SK-N-SH (cell line): Measurements from ENCODE around the gene PIP4K2A. TPM values are rescaled to one million over a fixed set of nuclear protein-coding genes. Genes with fewer than 3 reads are reported as not detected.

Source experiments
- CTCF ChIA-PET: fragments of 300-600, 350-600 bp; formaldehyde crosslinking; extraction: SDS; loops from one replicate; lab custom pipeline; 2021; lab: Yijun Ruan, JAX
- POLR2A ChIA-PET: fragments of 350-600 bp; sonication (Branson Sonifier 250); formaldehyde crosslinking; extraction: SDS; loops from one replicate; lab custom pipeline; 2020; ENCODE audit warnings: antibody characterized with exemption, inconsistent platforms; lab: Yijun Ruan, JAX
- DNase-seq: peaks from one replicate; pipeline ENCODE4 v3.0.0; 2012
- H2AFZ ChIP-seq: fragments of 200-600 bp; sonication (generic); 2 replicates; pipeline ENCODE4 v1.8.1; 2016; ENCODE audit warnings: antibody characterized with exemption, mild to moderate bottlenecking, low read depth
- H3F3A ChIP-seq: fragments of 200-600 bp; sonication (generic); replicated peaks from 2 replicates; pipeline ENCODE3; 2016; ENCODE audit warnings: antibody characterized with exemption, mild to moderate bottlenecking; ENCODE audit not compliant: insufficient read depth
- H3K27ac ChIP-seq, 2 experiments: fragments of 200-500 bp in 1 of 2; fragments of 200-600 bp in 1 of 2; sonication (Bioruptor generic) in 1 of 2; sonication (generic), shearing (Covaris generic) in 1 of 2; 2 replicates each; pipeline versions ENCODE4 v1.5.1 to v1.6.1; 2014 to 2016; ENCODE audit warnings: low read depth in 2 of 2, inconsistent platforms in 1 of 2, low read length in 1 of 2, mild to moderate bottlenecking in 1 of 2, mixed read lengths in 1 of 2
- H3K27me3 ChIP-seq: fragments of 200-600 bp; sonication (generic), shearing (Covaris generic); 2 replicates; pipeline ENCODE4 v1.6.1; 2016; ENCODE audit warnings: mixed run types; ENCODE audit not compliant: insufficient read depth
- H3K36me3 ChIP-seq, 2 experiments: fragments of 200-500 bp in 1 of 2; fragments of 200-600 bp in 1 of 2; sonication (Bioruptor generic) in 1 of 2; sonication (generic) in 1 of 2; replicated peaks in 1 of 2; 2 replicates each; pipeline versions ENCODE3 to v1.5.1; 2014 to 2016; ENCODE audit warnings: low read length in 1 of 2, mild to moderate bottlenecking in 1 of 2; ENCODE audit not compliant: insufficient read depth in 2 of 2, control insufficient read depth in 1 of 2
- H3K4me1 ChIP-seq, 2 experiments: fragments of 200-500 bp in 1 of 2; fragments of 200-600 bp in 1 of 2; sonication (Bioruptor generic) in 1 of 2; sonication (generic), shearing (Covaris generic) in 1 of 2; 2 replicates each; pipeline versions ENCODE4 v1.5.1 to v1.6.1; 2014 to 2016; ENCODE audit warnings: low read depth in 1 of 2, low read length in 1 of 2, mixed run types in 1 of 2; ENCODE audit not compliant: insufficient read depth in 2 of 2, control insufficient read depth in 1 of 2
- H3K4me2 ChIP-seq: fragments of 200-600 bp; sonication (generic), shearing (Covaris generic); 2 replicates; pipeline ENCODE4 v1.6.1; 2017; ENCODE audit warnings: mixed run types
- H3K4me3 ChIP-seq, 2 experiments: fragments of 200-500 bp in 1 of 2; fragments of 200-600 bp in 1 of 2; sonication (Bioruptor generic) in 1 of 2; sonication (generic), shearing (Covaris generic) in 1 of 2; 2 replicates each; pipeline versions ENCODE4 v1.5.1 to v1.8.1; 2014 to 2016; ENCODE audit warnings: low read depth in 2 of 2, inconsistent platforms in 1 of 2, low read length in 1 of 2, mild to moderate bottlenecking in 1 of 2, mixed read lengths in 1 of 2, moderate library complexity in 1 of 2
- H3K79me2 ChIP-seq: fragments of 200-600 bp; sonication (generic); 2 replicates; pipeline ENCODE4 v1.8.1; 2017; ENCODE audit warnings: mild to moderate bottlenecking; ENCODE audit not compliant: insufficient read depth
- H3K9ac ChIP-seq: fragments of 200-600 bp; sonication (generic); 2 replicates; pipeline ENCODE4 v1.6.1; 2017; ENCODE audit warnings: mixed run types
- H3K9me2 ChIP-seq: fragments of 200-600 bp; sonication (generic); 2 replicates; pipeline ENCODE4 v1.6.1; 2017; ENCODE audit warnings: mixed run types
- H3K9me3 ChIP-seq: fragments of 200-600 bp; sonication (generic); 2 replicates; pipeline ENCODE4 v1.6.1; 2017; ENCODE audit warnings: mixed run types, mild to moderate bottlenecking, moderate library complexity
- H4K20me1 ChIP-seq: fragments of 200-600 bp; sonication (generic); 2 replicates; pipeline ENCODE4 v1.6.1; 2017; ENCODE audit warnings: mild to moderate bottlenecking, mixed run types; ENCODE audit not compliant: insufficient read depth
- ELF1 ChIP-seq: IDR thresholded peaks from 2 replicates; pipeline ENCODE4 v1.4.0; 2012
- EZH2phosphoT487 ChIP-seq: fragments of 200-600 bp; sonication (generic); IDR thresholded peaks from 2 replicates; pipeline ENCODE4 v1.6.1; 2017; ENCODE audit warnings: low read depth, mixed run types, mild to moderate bottlenecking, antibody characterized with exemption, moderate library complexity, borderline replicate concordance
- FOSL2 ChIP-seq: IDR thresholded peaks from 2 replicates; pipeline ENCODE4 v1.4.0; 2012; ENCODE audit warnings: low read depth, mild to moderate bottlenecking, moderate library complexity, borderline replicate concordance
- FOXM1 ChIP-seq: IDR thresholded peaks from 2 replicates; pipeline ENCODE4 v1.4.0; 2012; ENCODE audit warnings: low read depth, mild to moderate bottlenecking
- GABPA ChIP-seq: IDR thresholded peaks from 2 replicates; pipeline ENCODE4 v1.4.0; 2012; ENCODE audit warnings: low read depth, mild to moderate bottlenecking
- GATA2 ChIP-seq: sonication (generic); formaldehyde crosslinking; IDR thresholded peaks from 2 replicates; pipeline ENCODE4 v1.5.0; 2020; ENCODE audit warnings: mild to moderate bottlenecking, missing genetic modification reagents
- JUND ChIP-seq: IDR thresholded peaks from 2 replicates; pipeline ENCODE4 v1.4.0; 2012
- MXI1 ChIP-seq: IDR thresholded peaks from 2 replicates; pipeline ENCODE4 v1.6.1; 2012; ENCODE audit warnings: mild to moderate bottlenecking, low read depth, low read length, improper control_type of control experiment
- NFIC ChIP-seq: IDR thresholded peaks from 2 replicates; pipeline ENCODE4 v1.4.0; 2012; ENCODE audit warnings: borderline replicate concordance
- POLR2AphosphoS5 ChIP-seq: IDR thresholded peaks from 2 replicates; pipeline ENCODE4 v1.6.1; 2012; ENCODE audit warnings: low read depth, low read length
- RXRA ChIP-seq: IDR thresholded peaks from 2 replicates; pipeline ENCODE4 v1.4.0; 2012; ENCODE audit warnings: low read depth, mild to moderate bottlenecking, borderline replicate concordance
- SIN3A ChIP-seq: IDR thresholded peaks from 2 replicates; pipeline ENCODE4 v1.6.1; 2012; ENCODE audit warnings: low read depth, mild to moderate bottlenecking, low read length, moderate library complexity, borderline replicate concordance
- SMC3 ChIP-seq: IDR thresholded peaks from 2 replicates; pipeline ENCODE4 v1.6.1; 2012; ENCODE audit warnings: low read depth, low read length, improper control_type of control experiment
- TCF12 ChIP-seq: IDR thresholded peaks from 2 replicates; pipeline ENCODE4 v1.4.0; 2012
- WGBS: methylation state at CpG from one replicate; pipeline ENCODE4 v1.1.6; 2017; ENCODE audit warnings: low lambda C conversion rate; 5-methylcytosine and 5-hydroxymethylcytosine counted together
- polyA plus RNA-seq, 3 experiments: library from polyadenylated mRNA; depleted of rRNA; stranded (reverse); fragments of >200 nt; gene quantifications; 2 replicates each; pipeline ENCODE4 v1.2.3, GENCODE V29; 2012
- TF ChIP-seq, protein P1 (sequence below): fragments of 150-350 bp; IDR thresholded peaks from 2 replicates; pipeline ENCODE4 v1.6.1; 2016; ENCODE audit warnings: mild to moderate bottlenecking, low read depth, low read length
- TF ChIP-seq, protein P2 (sequence below): IDR thresholded peaks from 2 replicates; pipeline ENCODE4 v1.4.0; 2012; ENCODE audit warnings: low read depth
- TF ChIP-seq, protein P3 (sequence below): IDR thresholded peaks from 2 replicates; pipeline ENCODE4 v1.4.0; 2012; ENCODE audit warnings: low read depth, borderline replicate concordance
- TF ChIP-seq, protein P4 (sequence below): IDR thresholded peaks from 2 replicates; pipeline ENCODE4; 2012
- TF ChIP-seq, protein P5 (sequence below): IDR thresholded peaks from 2 replicates; pipeline ENCODE4 v1.4.0; 2012; ENCODE audit warnings: low read depth, borderline replicate concordance

Gene PIP4K2A
- polyA plus RNA-seq, 1 of the 3 experiments (the other 2 are of a cell fraction): 10.8 TPM

DNA sequence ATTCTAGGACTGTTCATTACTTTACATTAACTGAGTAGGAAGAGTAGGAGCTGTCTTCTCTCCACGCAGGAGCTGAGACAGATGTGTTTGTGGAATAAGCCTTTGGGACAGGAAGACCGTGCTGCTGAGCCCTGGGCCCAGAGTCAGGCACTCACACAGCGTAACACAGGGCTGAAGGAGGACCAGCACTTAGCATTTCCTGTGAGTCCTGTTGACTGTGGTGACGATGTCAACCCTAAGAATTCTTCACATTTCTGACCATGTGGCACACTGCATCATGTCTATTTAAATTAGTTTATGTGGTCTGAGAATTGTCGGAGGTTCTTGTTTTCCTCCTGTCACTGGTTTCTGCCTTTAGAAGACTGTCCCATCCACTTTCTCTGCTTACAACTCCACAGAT, 117.2 kb downstream of the PIP4K2A start:
- peaks cover 15 to 32% of the 10 kb centered on the region in 2 experiments for H3K4me1 ChIP-seq
- peaks cover 18% of the 10 kb centered on the region for H3F3A ChIP-seq
- peaks cover 0 to 2% of the 10 kb centered on the region in 2 experiments for H3K36me3 ChIP-seq
- 0 out of 2 replicates have a peak, but pooled peaks cover 3% of the 10 kb centered on the region for H4K20me1 ChIP-seq
- no peak for TF ChIP-seq FOXM1
- TF ChIP-seq, protein P1, sequence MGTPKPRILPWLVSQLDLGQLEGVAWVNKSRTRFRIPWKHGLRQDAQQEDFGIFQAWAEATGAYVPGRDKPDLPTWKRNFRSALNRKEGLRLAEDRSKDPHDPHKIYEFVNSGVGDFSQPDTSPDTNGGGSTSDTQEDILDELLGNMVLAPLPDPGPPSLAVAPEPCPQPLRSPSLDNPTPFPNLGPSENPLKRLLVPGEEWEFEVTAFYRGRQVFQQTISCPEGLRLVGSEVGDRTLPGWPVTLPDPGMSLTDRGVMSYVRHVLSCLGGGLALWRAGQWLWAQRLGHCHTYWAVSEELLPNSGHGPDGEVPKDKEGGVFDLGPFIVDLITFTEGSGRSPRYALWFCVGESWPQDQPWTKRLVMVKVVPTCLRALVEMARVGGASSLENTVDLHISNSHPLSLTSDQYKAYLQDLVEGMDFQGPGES: no peak
- no peak for TF ChIP-seq MXI1
- peaks cover 9% of the 10 kb centered on the region; the same call in 1 of the 2 replicates for H3K79me2 ChIP-seq
- H3K27me3 ChIP-seq: no peaks in the 10 kb centered on the region
- no peak overlapping the region for H3K4me2 ChIP-seq
- POLR2A ChIA-PET: no interaction called here
- no peak for DNase-seq
- 74% methylated on average over 5 of the region's 5 CpGs for WGBS
- no peaks in the 10 kb centered on the region for H3K9me2 ChIP-seq
- no peaks in the 10 kb centered on the region for H3K9me3 ChIP-seq
- H3K27ac ChIP-seq: peak overlapping the region in 1 of 2 experiments; percentile 4; a peak in 1 of 4 replicates
- CTCF ChIA-PET: interaction anchor here (1.1 kb wide), 1 partner anchor 10 kb away, joined by 3 read pairs; no protein-coding TSS in a partner anchor
- no peak overlapping the region for H3K4me3 ChIP-seq
- no peak overlapping the region for H2AFZ ChIP-seq
- H3K9ac ChIP-seq: no peak overlapping the region

DNA sequence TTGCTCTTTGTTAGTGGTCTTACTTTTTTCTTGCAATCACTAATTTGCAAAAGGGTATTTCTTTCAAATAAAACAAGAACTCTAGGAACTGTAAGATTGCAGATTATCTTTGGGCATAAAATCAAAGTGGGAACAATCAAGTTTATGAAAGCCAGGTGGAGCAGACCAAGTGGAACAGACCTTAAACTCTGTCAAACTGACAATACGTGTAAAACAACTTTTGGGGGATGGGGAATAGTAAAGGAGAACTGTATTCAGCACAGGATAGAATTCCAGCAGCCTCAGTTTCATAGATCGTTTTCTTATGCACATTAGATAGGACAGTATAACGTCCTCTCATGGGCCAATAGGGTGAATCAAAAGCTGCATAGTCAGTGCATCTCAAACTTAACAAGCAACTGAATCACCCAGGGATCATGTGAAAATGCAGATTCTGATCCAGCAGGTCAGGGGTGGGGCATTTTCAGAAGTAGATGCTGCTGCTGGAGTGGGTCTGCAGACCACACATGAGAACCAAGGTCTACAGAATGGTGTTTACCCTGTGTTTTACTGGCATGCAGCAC, 120.7 kb downstream of the PIP4K2A start:
- Histone ChIP-seq H3K79me2 (peaks cover 9% of the 10 kb centered on the region; the same call in 1 of the 2 replicates), H2AFZ (no peak overlapping the region), H3K4me2 (no peak overlapping the region), H3K4me1 (peaks cover 10 to 20% of the 10 kb centered on the region in 2 experiments; a peak in 3 of 4 replicates), H3K9ac (no peak overlapping the region), H4K20me1 (no peaks in the 10 kb centered on the region), H3K9me3 (no peaks in the 10 kb centered on the region), H3K4me3 (no peak overlapping the region), H3K36me3 (peaks cover under 1 to 9% of the 10 kb centered on the region in 2 experiments), H3F3A (peaks cover 6% of the 10 kb centered on the region), H3K9me2 (no peaks in the 10 kb centered on the region), H3K27ac (no peak overlapping the region), H3K27me3 (no peaks in the 10 kb centered on the region)
- DNase-seq: no peak
- ChIA-PET POLR2A (no interaction called here), CTCF (interaction anchor here (0.8 to 1.4 kb wide), 3 partner anchors 8 to 90 kb away, joined by 3 to 5 read pairs (median 3); no protein-coding TSS in a partner anchor)
- WGBS: 93% methylated on average over 3 of the region's 3 CpGs
- TF ChIP-seq, protein P2, sequence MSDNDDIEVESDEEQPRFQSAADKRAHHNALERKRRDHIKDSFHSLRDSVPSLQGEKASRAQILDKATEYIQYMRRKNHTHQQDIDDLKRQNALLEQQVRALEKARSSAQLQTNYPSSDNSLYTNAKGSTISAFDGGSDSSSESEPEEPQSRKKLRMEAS: no peak
- TF ChIP-seq, protein P3, sequence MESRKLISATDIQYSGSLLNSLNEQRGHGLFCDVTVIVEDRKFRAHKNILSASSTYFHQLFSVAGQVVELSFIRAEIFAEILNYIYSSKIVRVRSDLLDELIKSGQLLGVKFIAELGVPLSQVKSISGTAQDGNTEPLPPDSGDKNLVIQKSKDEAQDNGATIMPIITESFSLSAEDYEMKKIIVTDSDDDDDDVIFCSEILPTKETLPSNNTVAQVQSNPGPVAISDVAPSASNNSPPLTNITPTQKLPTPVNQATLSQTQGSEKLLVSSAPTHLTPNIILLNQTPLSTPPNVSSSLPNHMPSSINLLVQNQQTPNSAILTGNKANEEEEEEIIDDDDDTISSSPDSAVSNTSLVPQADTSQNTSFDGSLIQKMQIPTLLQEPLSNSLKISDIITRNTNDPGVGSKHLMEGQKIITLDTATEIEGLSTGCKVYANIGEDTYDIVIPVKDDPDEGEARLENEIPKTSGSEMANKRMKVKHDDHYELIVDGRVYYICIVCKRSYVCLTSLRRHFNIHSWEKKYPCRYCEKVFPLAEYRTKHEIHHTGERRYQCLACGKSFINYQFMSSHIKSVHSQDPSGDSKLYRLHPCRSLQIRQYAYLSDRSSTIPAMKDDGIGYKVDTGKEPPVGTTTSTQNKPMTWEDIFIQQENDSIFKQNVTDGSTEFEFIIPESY: no peak
- TF ChIP-seq SIN3A (no peak), ELF1 (no peak), SMC3 (no peak), NFIC (no peak), RXRA (no peak), FOXM1 (no peak), GATA2 (CRISPR knock-in tag) (no peak), FOSL2 (no peak), EZH2phosphoT487 (no peak), JUND (no peak), POLR2AphosphoS5 (no peak), GABPA (no peak), TCF12 (no peak)
- TF ChIP-seq, protein P4, sequence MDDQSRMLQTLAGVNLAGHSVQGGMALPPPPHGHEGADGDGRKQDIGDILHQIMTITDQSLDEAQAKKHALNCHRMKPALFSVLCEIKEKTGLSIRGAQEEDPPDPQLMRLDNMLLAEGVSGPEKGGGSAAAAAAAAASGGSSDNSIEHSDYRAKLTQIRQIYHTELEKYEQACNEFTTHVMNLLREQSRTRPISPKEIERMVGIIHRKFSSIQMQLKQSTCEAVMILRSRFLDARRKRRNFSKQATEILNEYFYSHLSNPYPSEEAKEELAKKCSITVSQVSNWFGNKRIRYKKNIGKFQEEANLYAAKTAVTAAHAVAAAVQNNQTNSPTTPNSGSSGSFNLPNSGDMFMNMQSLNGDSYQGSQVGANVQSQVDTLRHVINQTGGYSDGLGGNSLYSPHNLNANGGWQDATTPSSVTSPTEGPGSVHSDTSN: no peak
- TF ChIP-seq, protein P1: no peak
- TF ChIP-seq, protein P5, sequence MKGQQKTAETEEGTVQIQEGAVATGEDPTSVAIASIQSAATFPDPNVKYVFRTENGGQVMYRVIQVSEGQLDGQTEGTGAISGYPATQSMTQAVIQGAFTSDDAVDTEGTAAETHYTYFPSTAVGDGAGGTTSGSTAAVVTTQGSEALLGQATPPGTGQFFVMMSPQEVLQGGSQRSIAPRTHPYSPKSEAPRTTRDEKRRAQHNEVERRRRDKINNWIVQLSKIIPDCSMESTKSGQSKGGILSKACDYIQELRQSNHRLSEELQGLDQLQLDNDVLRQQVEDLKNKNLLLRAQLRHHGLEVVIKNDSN: no peak
